Lower leg skin (tissue), 3 donors: ENCODE measurements around the gene MINDY4.

Source experiments
- POLR2A ChIP-seq, 2 donors: fragments of 450-650 bp; IDR thresholded peaks; one replicate each; pipeline ENCODE4 v1.6.1; 2016 to 2017; ENCODE audit warnings: antibody characterized with exemption in 2 of 2, mild to moderate bottlenecking in 1 of 2, moderate library complexity in 1 of 2
- TF ChIP-seq, protein P1 (sequence below), 3 donors: fragments of 450-650 bp; IDR thresholded peaks; one replicate each; pipeline ENCODE4 v1.5.1; 2016; ENCODE audit warnings: antibody characterized with exemption in 3 of 3, mild to moderate bottlenecking in 3 of 3, moderate library complexity in 2 of 3

DNA sequence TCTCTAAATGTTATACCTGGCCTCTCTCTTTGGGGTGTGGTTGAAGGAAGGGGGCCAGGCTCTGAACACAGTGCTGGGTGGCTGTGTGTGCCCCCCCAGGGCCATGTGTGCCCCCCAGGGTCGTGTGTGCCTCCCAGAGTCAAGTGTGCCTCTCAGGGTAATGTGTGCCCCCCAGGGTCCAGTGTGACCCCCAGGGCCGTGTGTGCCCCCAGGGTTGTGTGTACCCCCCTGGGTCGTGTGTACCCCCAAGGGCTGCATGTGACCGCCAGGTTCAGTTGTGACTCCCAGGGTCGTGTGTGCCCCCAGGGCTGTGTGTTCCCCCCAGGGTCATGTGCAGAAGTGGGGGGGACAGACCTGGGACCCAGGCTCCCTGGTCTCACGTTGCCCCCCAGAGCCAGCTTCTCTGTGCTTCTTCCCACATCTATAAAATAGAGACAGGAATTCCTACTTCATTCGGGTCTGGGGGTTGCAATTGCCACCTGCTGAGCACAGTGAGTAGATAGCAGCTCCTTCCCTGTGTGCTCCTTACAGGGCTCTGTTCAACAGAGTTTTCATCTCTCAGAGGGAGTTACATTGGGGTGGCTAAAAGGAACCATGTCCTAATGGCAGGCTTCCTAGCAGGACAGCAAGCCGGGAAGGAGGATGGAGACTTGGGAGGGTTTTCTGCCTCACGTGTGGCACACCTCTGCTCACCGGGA lies 99.8 kb downstream of the MINDY4 start:
- TF ChIP-seq, protein P1, sequence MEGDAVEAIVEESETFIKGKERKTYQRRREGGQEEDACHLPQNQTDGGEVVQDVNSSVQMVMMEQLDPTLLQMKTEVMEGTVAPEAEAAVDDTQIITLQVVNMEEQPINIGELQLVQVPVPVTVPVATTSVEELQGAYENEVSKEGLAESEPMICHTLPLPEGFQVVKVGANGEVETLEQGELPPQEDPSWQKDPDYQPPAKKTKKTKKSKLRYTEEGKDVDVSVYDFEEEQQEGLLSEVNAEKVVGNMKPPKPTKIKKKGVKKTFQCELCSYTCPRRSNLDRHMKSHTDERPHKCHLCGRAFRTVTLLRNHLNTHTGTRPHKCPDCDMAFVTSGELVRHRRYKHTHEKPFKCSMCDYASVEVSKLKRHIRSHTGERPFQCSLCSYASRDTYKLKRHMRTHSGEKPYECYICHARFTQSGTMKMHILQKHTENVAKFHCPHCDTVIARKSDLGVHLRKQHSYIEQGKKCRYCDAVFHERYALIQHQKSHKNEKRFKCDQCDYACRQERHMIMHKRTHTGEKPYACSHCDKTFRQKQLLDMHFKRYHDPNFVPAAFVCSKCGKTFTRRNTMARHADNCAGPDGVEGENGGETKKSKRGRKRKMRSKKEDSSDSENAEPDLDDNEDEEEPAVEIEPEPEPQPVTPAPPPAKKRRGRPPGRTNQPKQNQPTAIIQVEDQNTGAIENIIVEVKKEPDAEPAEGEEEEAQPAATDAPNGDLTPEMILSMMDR (IDR thresholded peaks at IDR 0.05): no peak
- TF ChIP-seq POLR2A (IDR thresholded peaks at IDR 0.05): no peak
